ENCODE data around the gene G0S2.

The G0S2 gene

DNA sequence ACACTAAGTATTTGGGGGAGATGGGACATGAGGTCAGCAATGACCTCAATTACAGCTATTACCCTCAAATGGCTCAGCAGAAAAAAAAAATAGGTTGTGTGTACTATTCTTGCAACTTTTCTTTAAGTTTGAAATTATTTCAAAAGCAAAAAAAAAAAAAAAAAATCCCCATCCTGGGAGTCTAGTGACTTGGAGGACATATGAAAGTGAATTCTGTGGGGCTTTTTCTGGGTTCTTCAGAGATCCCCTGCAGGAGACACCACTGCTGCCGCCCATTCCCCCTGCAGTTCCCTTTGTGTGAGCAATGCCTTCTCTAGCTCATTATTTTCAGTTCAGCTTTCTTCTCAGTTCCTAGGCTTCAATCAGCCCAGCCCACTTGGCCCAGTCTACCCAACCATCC lies 46.1 kb downstream of the G0S2 start:
- no peak for DNase-seq

DNA sequence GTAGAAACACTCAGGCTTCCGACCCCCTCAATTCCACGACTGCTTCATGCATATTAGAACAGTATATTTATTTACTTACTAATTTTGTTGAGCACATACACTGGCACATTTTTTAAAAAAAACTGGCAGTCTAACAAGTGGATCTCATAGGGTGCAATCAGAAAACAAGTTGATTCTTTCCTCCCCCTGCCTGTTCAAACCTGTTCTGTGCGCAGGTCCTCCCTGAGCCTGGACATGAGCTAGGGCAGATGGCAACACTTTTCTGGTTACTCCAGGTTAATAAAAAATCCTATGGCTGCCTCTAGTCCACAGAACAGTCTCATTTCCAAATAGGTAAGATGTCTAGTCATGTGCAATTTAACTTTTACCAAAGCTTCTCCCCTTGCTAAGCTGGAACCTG lies 48.1 kb downstream of the G0S2 start:
- DNase-seq, result no peak

DNA sequence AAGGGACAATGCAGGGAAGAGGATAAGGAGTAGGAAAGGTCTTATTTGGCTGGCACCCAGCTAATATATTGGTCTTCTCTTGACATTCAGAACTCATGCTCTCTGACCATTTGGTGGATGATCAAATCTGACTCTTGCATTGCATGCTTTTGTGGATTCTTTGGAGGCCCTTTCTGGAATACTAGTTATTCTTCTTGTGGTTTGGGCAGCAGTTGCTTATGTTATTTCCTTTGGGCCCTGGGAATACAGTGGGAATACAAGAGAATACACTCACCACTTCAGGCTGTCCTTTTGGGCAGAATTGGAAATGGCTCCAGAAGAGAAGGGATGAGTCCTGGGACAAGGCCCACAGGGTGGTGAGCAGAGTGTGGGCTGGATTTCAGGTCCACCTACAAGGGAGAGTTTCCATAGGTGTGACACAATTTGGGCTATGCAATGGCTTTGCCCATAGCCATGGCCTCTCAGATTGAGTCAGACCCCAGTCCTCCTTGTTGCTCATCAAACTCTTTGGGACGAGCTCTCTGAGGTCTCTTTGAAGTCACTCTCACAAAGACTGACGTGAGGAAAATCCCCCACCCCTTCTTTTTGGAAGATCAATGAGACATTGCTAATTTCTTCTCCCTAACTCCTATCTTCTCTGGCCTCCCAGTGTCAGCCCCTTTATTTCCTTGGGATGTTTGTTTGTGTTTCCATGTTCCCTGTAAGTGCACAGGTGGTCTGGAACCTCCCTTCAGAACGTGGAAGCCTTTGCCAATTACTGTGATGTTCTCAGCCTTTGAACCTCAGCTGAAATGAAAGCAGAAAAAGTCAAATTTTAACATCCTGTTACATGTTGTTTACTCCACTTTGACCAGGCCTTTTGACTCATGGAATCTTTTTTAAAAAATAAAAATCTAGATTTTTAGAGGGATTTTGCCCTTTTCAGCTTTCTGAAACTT lies 48.8 kb downstream of the G0S2 start:
- no peak for DNase-seq

All from cortex of kidney (tissue), 1 donor.